Measurements from ENCODE around the gene BMPR2. TPM values are rescaled to one million over a fixed set of nuclear protein-coding genes. Genes with fewer than 3 reads are reported as not detected.

The BMPR2 gene
- total RNA-seq, 1 donor from 2014 or later: 47.8 TPM

DNA sequence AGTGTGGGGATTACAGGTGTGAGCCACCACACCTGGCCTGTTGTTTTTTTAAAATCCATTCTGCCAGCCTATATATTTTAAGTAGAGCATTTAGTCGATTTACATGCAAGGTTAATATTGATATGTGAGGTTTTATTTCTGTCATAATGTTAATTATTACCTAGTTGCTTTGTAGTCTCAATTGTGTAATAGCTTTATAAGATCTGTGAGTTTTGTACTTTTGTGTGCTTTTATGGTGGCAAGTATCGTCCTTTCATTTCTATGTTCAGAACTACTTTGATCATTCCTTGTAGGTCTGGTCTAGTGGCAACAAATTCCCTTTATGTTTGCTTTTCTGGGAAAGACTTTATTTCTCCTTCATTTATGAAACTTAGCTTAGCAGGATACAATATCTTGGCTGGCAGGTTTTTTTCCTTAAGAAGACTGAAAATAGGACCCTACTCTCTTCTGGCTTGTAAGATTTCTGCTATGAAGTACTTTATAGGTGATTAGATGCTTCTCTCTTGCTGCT is 207.6 kb downstream of the BMPR2 start:
- intact Hi-C loops (cut with DNase I): no loop called here
- no peaks in the 10 kb centered on the region for H3K36me3 ChIP-seq
- DNase-seq (ENCODE audit: low spot score in 2 of 2): no peak
- no peak for TF ChIP-seq CTCF (IDR thresholded peaks at IDR 0.05)
- H3K4me3 ChIP-seq: no peak overlapping the region
- H3K4me1 ChIP-seq: peaks cover 0 to 3% of the 10 kb centered on the region in 2 donors
- peaks cover 0 to 4% of the 10 kb centered on the region in 2 donors for H3K9me3 ChIP-seq
- no peak overlapping the region for H3K27ac ChIP-seq
- H3K27me3 ChIP-seq: no peaks in the 10 kb centered on the region

DNA sequence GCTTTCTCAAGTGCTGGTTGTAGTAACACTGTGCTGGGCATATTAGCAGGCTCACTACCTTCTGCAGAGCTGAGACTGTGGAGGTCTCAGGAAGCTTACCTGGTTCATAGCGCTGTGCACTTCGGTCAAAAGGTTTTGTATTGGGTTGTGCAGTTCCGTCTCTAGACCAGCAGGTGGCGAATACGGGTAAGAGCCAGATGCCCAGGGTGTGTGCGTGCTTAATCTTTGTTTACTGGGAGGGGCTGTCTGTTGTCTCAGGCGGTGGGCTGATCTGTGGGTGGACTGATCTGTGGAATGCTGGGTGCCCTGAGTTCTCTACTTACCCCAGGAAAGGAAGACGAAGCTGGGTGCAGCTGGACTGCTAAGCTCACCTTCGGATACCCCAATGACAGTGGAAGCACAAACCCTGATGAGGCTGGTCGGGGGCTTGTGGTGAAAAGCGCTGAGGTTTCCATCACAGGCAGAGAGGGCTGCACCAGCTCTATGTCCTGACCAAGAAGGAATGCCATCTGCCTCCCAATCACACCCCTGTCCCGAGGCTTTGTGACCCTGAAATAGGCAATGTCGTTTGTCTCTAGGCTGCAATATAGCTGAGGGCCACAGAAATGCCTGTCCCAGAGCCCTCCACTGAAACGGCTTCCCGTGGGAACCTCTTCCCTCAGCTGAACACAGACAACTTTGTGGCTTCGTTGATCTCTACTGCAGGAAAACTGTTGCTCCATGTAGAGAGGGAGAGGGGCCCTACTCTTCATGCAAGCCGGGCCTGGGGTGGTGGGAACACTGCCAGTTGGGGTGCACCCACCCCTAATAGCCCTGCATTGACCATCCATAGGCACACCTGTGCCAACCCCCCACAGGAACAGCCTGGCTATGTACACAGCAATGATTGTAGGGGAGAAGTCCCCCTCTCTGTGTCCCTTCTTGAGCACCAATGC is 212.8 kb downstream of the BMPR2 start:
- intact Hi-C loops (cut with DNase I): loop anchor here (2.0 to 5.0 kb wide), 2 partner anchors 48 to 283 kb away; partner anchors contain the start of gene ICA1L

GRCh38 chr2:202589582-202589949 is 213.4 kb downstream of the BMPR2 start:
- no peaks in the 10 kb centered on the region for H3K27me3 ChIP-seq
- DNase-seq (ENCODE audit: low spot score in 2 of 2): no peak
- TF ChIP-seq CTCF (IDR thresholded peaks at IDR 0.05): no peak
- intact Hi-C loops (cut with DNase I): loop anchor here (2.0 to 5.0 kb wide), 2 partner anchors 47 to 283 kb away; partner anchors contain the start of gene ICA1L
- no peaks in the 10 kb centered on the region for H3K36me3 ChIP-seq
- H3K4me1 ChIP-seq: peaks cover 0 to 7% of the 10 kb centered on the region in 2 donors
- H3K4me3 ChIP-seq: no peak overlapping the region
- H3K27ac ChIP-seq: no peak overlapping the region
- no peaks in the 10 kb centered on the region for H3K9me3 ChIP-seq

More for the DNA sequence above, 212.8 kb downstream of the BMPR2 start:
- no peaks in the 10 kb centered on the region for H3K27me3 ChIP-seq
- H3K4me1 ChIP-seq: peaks cover 0 to 7% of the 10 kb centered on the region in 2 donors
- peak; percentile 18 to 82 for DNase-seq (ENCODE audit: low spot score in 2 of 2)
- H3K27ac ChIP-seq: no peak overlapping the region
- H3K9me3 ChIP-seq: peaks cover 0 to 2% of the 10 kb centered on the region in 2 donors
- peak overlapping the region; percentile 35 to 36 for H3K4me3 ChIP-seq
- TF ChIP-seq CTCF (IDR thresholded peaks at IDR 0.05): peak; percentile 79 to 94 (median 90)
- H3K36me3 ChIP-seq: no peaks in the 10 kb centered on the region

DNA sequence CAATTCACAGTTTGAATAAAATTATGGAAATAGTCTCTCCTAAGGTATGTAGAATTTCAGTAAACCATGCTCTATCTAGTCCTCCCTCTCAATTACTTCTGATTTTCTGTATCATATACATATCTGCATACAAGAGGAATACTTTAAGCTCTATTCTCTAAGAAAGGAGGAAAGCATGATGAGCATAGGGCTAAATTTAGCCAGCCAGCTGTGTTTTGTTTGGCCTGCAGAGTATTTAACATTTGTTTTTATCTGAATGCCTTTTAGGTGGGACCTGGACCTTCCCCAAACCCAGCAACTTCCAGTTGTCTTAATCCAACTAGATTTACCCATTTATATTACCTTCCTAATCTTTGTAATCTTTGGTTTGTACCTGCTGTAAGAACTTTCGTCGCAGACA is 216.4 kb downstream of the BMPR2 start:
- no peaks in the 10 kb centered on the region for H3K36me3 ChIP-seq
- H3K9me3 ChIP-seq: no peaks in the 10 kb centered on the region
- intact Hi-C loops (cut with DNase I): loop anchor here (10.0 kb wide), 1 partner anchor 72 kb away; no protein-coding TSS in a partner anchor
- peaks cover 0 to 7% of the 10 kb centered on the region in 2 donors for H3K4me1 ChIP-seq
- no peak overlapping the region for H3K27ac ChIP-seq
- no peak for TF ChIP-seq CTCF (IDR thresholded peaks at IDR 0.05)
- H3K4me3 ChIP-seq: no peak overlapping the region
- DNase-seq (ENCODE audit: low spot score in 2 of 2): no peak
- no peaks in the 10 kb centered on the region for H3K27me3 ChIP-seq

DNA sequence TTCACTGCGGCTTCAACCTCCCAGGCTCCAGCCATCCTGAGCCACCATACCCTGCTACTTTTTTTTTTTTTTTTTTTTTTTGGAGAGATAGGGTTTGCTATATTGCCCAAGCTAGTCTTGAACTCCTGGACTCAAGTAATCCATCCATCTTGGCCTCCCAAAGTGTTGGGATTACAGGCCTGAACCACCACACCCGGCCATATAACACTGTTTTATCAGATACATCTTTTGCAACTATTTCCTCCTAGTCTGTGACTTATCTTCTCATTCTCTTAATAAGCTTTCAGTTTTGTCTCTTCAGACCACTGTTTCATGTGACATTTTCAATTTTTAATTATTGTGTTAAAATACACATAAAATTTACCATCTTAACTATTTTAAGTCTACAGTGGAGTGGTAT is 223.0 kb downstream of the BMPR2 start:
- no peak for DNase-seq (ENCODE audit: low spot score in 2 of 2)
- no peaks in the 10 kb centered on the region for H3K36me3 ChIP-seq
- no peaks in the 10 kb centered on the region for H3K9me3 ChIP-seq
- TF ChIP-seq CTCF (IDR thresholded peaks at IDR 0.05): no peak
- H3K4me3 ChIP-seq: no peak overlapping the region
- H3K27me3 ChIP-seq: no peaks in the 10 kb centered on the region
- no peak overlapping the region for H3K27ac ChIP-seq
- no peaks in the 10 kb centered on the region for H3K4me1 ChIP-seq
- intact Hi-C loops (cut with DNase I): loop anchor here (10.0 kb wide), 1 partner anchor 66 kb away; no protein-coding TSS in a partner anchor

Measured in ascending aorta (tissue), 2 donors.